GM12878 (cell line): ENCODE data around the gene GAP43. TPM values are rescaled to one million over a fixed set of nuclear protein-coding genes. Genes with fewer than 3 reads are reported as not detected.
A peak's percentile ranks its signal among the peaks of the same experiment; 100 is the strongest.

Source experiments
- ATAC-seq: fragments of 200-7000 bp; cut with Tn5 transposase; 3 replicates; pipeline ENCODE4 v1.9.1; 2020; ENCODE audit warnings: mild to moderate bottlenecking, moderate library complexity
- BruUV-seq: library from RNA; stranded (reverse); fragments of 400-500 nt; replicated peaks from 2 replicates; lab custom pipeline; 2021; lab: Mats Ljungman, UMichigan
- CTCF ChIA-PET: fragments of 300-600 bp; sonication (Branson Sonifier 250); formaldehyde crosslinking; extraction: SDS; loops from one replicate; lab custom pipeline; 2021; ENCODE audit warnings: inconsistent platforms; lab: Yijun Ruan, JAX
- POLR2A ChIA-PET: fragments of 350-600 bp; formaldehyde crosslinking; extraction: SDS; loops from one replicate; lab custom pipeline; 2021; ENCODE audit warnings: inconsistent platforms; lab: Charles Lee
- RAD21 ChIA-PET: fragments of 300-600 bp; sonication (Branson Sonifier 250); formaldehyde crosslinking; loops from one replicate; lab custom pipeline; 2023; ENCODE audit warnings: antibody characterized with exemption; ENCODE audit not compliant: unreplicated experiment; lab: Charles Lee
- SMC1A ChIA-PET: fragments of 300-600 bp; sonication (Branson Sonifier 250); formaldehyde crosslinking; loops from one replicate; lab custom pipeline; 2023; ENCODE audit not compliant: unreplicated experiment, uncharacterized antibody; lab: Charles Lee
- DNase-seq: peaks from one replicate; pipeline ENCODE4 v3.0.0-alpha.2; 2011; ENCODE audit warnings: low read depth, low spot score
- FAIRE-seq: peaks from 3 replicates; lab custom pipeline; 2011; peaks lifted over from hg19 to GRCh38; lab: Jason Lieb, UNC
- H2AFZ ChIP-seq: 2 replicates; pipeline ENCODE4 v1.6.0; 2011; ENCODE audit warnings: low read depth, low read length, control low read depth; ENCODE audit not compliant: control insufficient read depth
- H3K27ac ChIP-seq: 2 replicates; pipeline ENCODE4 v1.5.1; 2011; ENCODE audit warnings: control low read depth; ENCODE audit not compliant: control insufficient read depth, insufficient read depth
- H3K27me3 ChIP-seq, 2 experiments: replicated peaks in 1 of 2; 2 replicates each; pipeline versions ENCODE4 v1.6.0 to v1.6.1; 2011; ENCODE audit warnings: low read length in 1 of 2; ENCODE audit not compliant: control insufficient read depth in 2 of 2, insufficient read depth in 2 of 2
- H3K36me3 ChIP-seq, 2 experiments: 2 replicates each; pipeline ENCODE4 v1.5.1; 2011; ENCODE audit warnings: low read length in 1 of 2; ENCODE audit not compliant: control insufficient read depth in 2 of 2, insufficient read depth in 2 of 2
- H3K4me1 ChIP-seq: 2 replicates; pipeline ENCODE4 v1.6.1; 2011; ENCODE audit warnings: mild to moderate bottlenecking, low read length, moderate library complexity, mixed read lengths; ENCODE audit not compliant: control insufficient read depth, insufficient read depth
- H3K4me2 ChIP-seq: 2 replicates; pipeline ENCODE4 v1.6.0; 2011; ENCODE audit warnings: control low read depth; ENCODE audit not compliant: control insufficient read depth, insufficient read depth
- H3K4me3 ChIP-seq: fragments of 200-600 bp; sonication (generic); 2 replicates; pipeline ENCODE4 v1.5.1; 2016
- H3K79me2 ChIP-seq: 2 replicates; pipeline ENCODE4 v1.6.0; 2011; ENCODE audit warnings: low read length; ENCODE audit not compliant: control insufficient read depth, insufficient read depth
- H3K9ac ChIP-seq: 2 replicates; pipeline ENCODE4 v1.8.0; 2011; ENCODE audit warnings: low read length, control low read depth, mixed read lengths; ENCODE audit not compliant: control insufficient read depth, insufficient read depth
- H3K9me3 ChIP-seq: replicated peaks from 3 replicates; pipeline ENCODE4 v1.5.1; 2011; ENCODE audit warnings: mild to moderate bottlenecking, low read length; ENCODE audit not compliant: control insufficient read depth, insufficient read depth
- H4K20me1 ChIP-seq: 2 replicates; pipeline ENCODE4 v1.6.0; 2011; ENCODE audit not compliant: control insufficient read depth, insufficient read depth
- HCFC1 ChIP-seq: fragments of 150-350 bp; IDR thresholded peaks from 2 replicates; pipeline ENCODE4 v1.6.1; 2014; ENCODE audit warnings: low read length
- MTA3 ChIP-seq: IDR thresholded peaks from 2 replicates; pipeline ENCODE4 v1.6.1; 2012; ENCODE audit warnings: low read length, inconsistent platforms, borderline replicate concordance
- MYC ChIP-seq: IDR thresholded peaks from 2 replicates; pipeline ENCODE4 v1.6.1; 2011; ENCODE audit warnings: mild to moderate bottlenecking, low read length, moderate library complexity, inconsistent platforms; ENCODE audit not compliant: insufficient read depth, insufficient replicate concordance, insufficient read length, severe bottlenecking
- RELA ChIP-seq: fragments of 450-650 bp; IDR thresholded peaks from 2 replicates; pipeline ENCODE4 v1.8.0; 2014; ENCODE audit warnings: borderline replicate concordance; ENCODE audit not compliant: partially characterized antibody
- RUNX3 ChIP-seq: IDR thresholded peaks from 2 replicates; pipeline ENCODE4 v1.6.1; 2012; ENCODE audit warnings: low read length, inconsistent platforms
- TCF7 ChIP-seq: IDR thresholded peaks from 2 replicates; pipeline ENCODE4 v1.6.1; 2014; ENCODE audit warnings: antibody characterized with exemption, borderline replicate concordance
- WGBS: methylation state at CpG from one replicate; pipeline ENCODE4 v1.1.6; 2016; ENCODE audit warnings: low lambda C conversion rate; ENCODE audit not compliant: insufficient replicate concordance, insufficient coverage; ENCODE audit errors: missing lambda C conversion rate; 5-methylcytosine and 5-hydroxymethylcytosine counted together
- in situ Hi-C: fragments of 300-500 bp; cut with MboI; formaldehyde crosslinking; loops from 9 replicates; pipeline ENCODE4 v1.14.3; 2018; ENCODE audit warnings: mixed read lengths
- intact Hi-C: fragments of 100-400 bp; cut with micrococcal nuclease; formaldehyde crosslinking; loops from one replicate; pipeline ENCODE4 v1.14.2; 2022; ENCODE audit not compliant: unreplicated experiment
- polyA plus RNA-seq, 11 experiments: library from polyadenylated mRNA; depleted of rRNA in 4 of 11; unstranded in 6 of 11; stranded (reverse) in 5 of 11; fragments of >200 nt; fragmentation: Nextera tagmentation in 4 of 11; fragmentation: Illumina TruSeq in 1 of 11; extraction: Ambion mirVana in 4 of 11; extraction: Trizol in 1 of 11; gene quantifications; 1 replicate in 1 of 11; 2 replicates in 10 of 11; pipeline versions ENCODE4 v1.2.1 to v1.2.3, GENCODE V29; 2011 to 2016; ENCODE audit warnings: inconsistent platforms in 2 of 11, missing spikeins in 2 of 11, low read depth in 1 of 11
- total RNA-seq, 4 experiments: library from RNA; depleted of rRNA in 3 of 4; stranded (reverse); fragments of >200 nt in 3 of 4; fragmentation: Illumina TruSeq in 1 of 4; extraction: Trizol in 1 of 4; gene quantifications; 2 replicates each; pipeline versions ENCODE4 v1.2.1 to v1.2.3, GENCODE V29; 2013 to 2021
- TF ChIP-seq, protein P1 (sequence below): IDR thresholded peaks from 2 replicates; pipeline ENCODE4 v1.6.1; 2012; ENCODE audit warnings: low read depth, low read length, improper control_type of control experiment

The GAP43 gene
- total and polyA plus RNA-seq, 10 of the 15 experiments (the other 5 are each of a cell fraction or from before 2014, with no cell fraction given), result 0.06 to 0.16 TPM; not detected in 8

DNA sequence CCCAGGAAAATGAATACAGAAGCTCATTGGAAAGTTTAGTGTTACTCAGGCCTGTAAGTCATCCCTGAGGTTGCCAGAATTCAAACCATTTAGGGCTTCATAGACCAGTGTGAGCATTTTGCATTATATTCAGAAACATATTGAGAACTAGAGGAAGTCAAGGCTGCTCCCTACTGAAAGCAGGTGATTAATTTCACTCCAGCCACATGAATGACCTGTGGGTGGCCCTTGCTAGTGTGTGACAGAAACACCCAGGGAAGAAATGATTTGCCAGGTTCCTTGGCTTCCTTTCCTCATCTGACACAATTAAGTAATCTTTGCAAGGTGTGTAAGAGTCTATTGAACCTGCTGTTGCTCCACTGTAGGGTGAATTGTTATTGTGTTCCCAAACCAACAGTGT lies 61.8 kb downstream of the GAP43 start (continued):
- TF ChIP-seq MTA3 (no peak), HCFC1 (no peak), TCF7 (peak; percentile 78; the same call in 1 of the 2 replicates), MYC (no peak), RUNX3 (peak; percentile 74)
- TF ChIP-seq, protein P1, sequence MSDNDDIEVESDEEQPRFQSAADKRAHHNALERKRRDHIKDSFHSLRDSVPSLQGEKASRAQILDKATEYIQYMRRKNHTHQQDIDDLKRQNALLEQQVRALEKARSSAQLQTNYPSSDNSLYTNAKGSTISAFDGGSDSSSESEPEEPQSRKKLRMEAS, result no peak

- CTCF ChIA-PET, result interaction anchor here (0.7 to 1.4 kb wide), 2 partner anchors 16 to 524 kb away, joined by 3 to 5 read pairs; no protein-coding TSS in a partner anchor
- in situ Hi-C loops, result no loop called here
Measured at GRCh38 chr3:115687721-115688120, 64.4 kb downstream of the GAP43 start.

More at GRCh38 chr3:115687721-115688120, 64.4 kb downstream of the GAP43 start:
- ATAC-seq, result no peak
- no TSS peak for BruUV-seq
- no peaks in the 10 kb centered on the region for H3K36me3 ChIP-seq
- ChIA-PET RAD21 (interaction anchor here (1.2 kb wide), 1 partner anchor 469 kb away, joined by 3 read pairs; no protein-coding TSS in a partner anchor), POLR2A (no interaction called here), SMC1A (no interaction called here)
- H3K27me3 ChIP-seq, result no peaks in the 10 kb centered on the region; a peak in 1 of 4 replicates
- WGBS, result 73% methylated on average over 6 of the region's 6 CpGs
- TF ChIP-seq RELA, result no peak
- H3K79me2 ChIP-seq, result no peaks in the 10 kb centered on the region
- H3K4me2 ChIP-seq, result no peak overlapping the region
- no peak for DNase-seq
- H3K27ac ChIP-seq, result no peak overlapping the region
- no peaks in the 10 kb centered on the region for H3K9me3 ChIP-seq
- H2AFZ ChIP-seq, result no peak overlapping the region
- no peak overlapping the region for H3K4me3 ChIP-seq
- intact Hi-C loops, result no loop called here
- H3K4me1 ChIP-seq, result no peaks in the 10 kb centered on the region; the same call in 1 of the 2 replicates
- H3K9ac ChIP-seq, result no peak overlapping the region
- no peak for FAIRE-seq
- no peaks in the 10 kb centered on the region for H4K20me1 ChIP-seq
